Measurements from ENCODE around the gene FCN3. TPM values are rescaled to one million over a fixed set of nuclear protein-coding genes. Genes with fewer than 3 reads are reported as not detected.
"Not testable (repeated sequence)": the region's sequence is repeated elsewhere in the genome, so short reads cannot be mapped to it uniquely, and the experiment has no call there.

The FCN3 gene
- total RNA-seq, 4 donors from 2014 or later = 2.9 to 16.6 (median 10.5) TPM

DNA sequence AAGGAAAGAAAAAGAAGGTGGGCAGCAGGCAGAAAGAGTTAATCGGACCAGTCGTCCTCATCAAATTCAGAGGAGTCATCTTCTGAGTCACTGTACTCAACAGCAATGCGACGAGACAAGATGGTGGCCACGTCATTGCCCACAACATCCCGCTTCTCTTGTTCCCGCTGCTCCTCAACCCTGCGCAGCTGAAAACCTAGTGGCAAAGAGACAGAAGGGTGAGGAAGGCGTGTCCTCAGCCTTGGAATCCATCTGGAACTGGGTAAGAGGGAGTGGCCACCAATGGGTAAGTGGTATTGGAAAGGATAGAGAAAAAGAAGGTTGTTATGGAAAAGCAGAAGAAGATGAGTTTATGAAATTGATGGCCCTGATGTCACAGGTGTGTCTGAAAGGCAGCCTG is 33.5 kb upstream of the FCN3 start:
- WGBS = 91% methylated on average over 9 of the region's 9 CpGs
- H3K4me3 ChIP-seq = no peak overlapping the region
- H3K27me3 ChIP-seq = no peaks in the 10 kb centered on the region
- no peak for DNase-seq (ENCODE audit: extremely low spot score)
- peaks cover 41 to 46% (median 42%) of the 10 kb centered on the region in 4 donors for H3K4me1 ChIP-seq
- no peak overlapping the region for H3K27ac ChIP-seq (replicated peaks in 1 of 4)
- TF ChIP-seq POLR2A (IDR thresholded peaks at IDR 0.05; ENCODE audit: low read depth) (no peak), EP300 (IDR thresholded peaks at IDR 0.05) (no peak), POLR2AphosphoS5 (IDR thresholded peaks at IDR 0.05) (no peak)
- TF ChIP-seq, protein P1, sequence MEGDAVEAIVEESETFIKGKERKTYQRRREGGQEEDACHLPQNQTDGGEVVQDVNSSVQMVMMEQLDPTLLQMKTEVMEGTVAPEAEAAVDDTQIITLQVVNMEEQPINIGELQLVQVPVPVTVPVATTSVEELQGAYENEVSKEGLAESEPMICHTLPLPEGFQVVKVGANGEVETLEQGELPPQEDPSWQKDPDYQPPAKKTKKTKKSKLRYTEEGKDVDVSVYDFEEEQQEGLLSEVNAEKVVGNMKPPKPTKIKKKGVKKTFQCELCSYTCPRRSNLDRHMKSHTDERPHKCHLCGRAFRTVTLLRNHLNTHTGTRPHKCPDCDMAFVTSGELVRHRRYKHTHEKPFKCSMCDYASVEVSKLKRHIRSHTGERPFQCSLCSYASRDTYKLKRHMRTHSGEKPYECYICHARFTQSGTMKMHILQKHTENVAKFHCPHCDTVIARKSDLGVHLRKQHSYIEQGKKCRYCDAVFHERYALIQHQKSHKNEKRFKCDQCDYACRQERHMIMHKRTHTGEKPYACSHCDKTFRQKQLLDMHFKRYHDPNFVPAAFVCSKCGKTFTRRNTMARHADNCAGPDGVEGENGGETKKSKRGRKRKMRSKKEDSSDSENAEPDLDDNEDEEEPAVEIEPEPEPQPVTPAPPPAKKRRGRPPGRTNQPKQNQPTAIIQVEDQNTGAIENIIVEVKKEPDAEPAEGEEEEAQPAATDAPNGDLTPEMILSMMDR (IDR thresholded peaks at IDR 0.05) = no peak
- no peaks in the 10 kb centered on the region for H3K9me3 ChIP-seq
- peaks cover 48 to 73% (median 71%) of the 10 kb centered on the region in 4 donors for H3K36me3 ChIP-seq
- intact Hi-C loops (cut with DNase I) = no loop called here

DNA sequence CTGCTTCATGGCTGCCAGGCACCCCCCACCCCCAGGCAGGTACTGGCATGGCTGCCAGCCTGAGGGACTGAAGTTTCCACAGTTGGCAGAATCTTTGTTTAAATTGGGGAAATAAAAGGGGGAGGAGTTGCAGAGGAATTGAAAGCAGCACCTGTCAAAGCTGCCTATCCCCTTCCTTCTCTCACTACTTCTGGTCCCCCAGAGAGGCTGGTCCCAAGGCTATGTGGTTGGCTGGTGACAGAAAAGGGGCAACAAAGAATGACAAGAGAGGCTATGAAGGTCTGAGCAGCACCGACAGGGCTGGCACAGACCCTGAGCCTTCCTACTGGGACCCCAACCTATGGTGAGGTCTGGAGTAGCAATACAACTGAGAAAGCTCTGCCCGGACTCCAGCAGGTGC is 32.2 kb upstream of the FCN3 start:
- peaks cover 34 to 60% (median 57%) of the 10 kb centered on the region in 4 donors for H3K36me3 ChIP-seq
- H3K27ac ChIP-seq (replicated peaks in 1 of 4) = peak overlapping the region; percentile 73 to 79 (median 76)
- intact Hi-C loops (cut with DNase I); DNase-seq (ENCODE audit: extremely low spot score); H3K27me3 ChIP-seq; H3K9me3 ChIP-seq; H3K4me3 ChIP-seq: not testable (repeated sequence)
- WGBS = 68% methylated on average over 2 of the region's 2 CpGs
- H3K4me1 ChIP-seq = peaks cover 52 to 56% (median 52%) of the 10 kb centered on the region in 4 donors

DNA sequence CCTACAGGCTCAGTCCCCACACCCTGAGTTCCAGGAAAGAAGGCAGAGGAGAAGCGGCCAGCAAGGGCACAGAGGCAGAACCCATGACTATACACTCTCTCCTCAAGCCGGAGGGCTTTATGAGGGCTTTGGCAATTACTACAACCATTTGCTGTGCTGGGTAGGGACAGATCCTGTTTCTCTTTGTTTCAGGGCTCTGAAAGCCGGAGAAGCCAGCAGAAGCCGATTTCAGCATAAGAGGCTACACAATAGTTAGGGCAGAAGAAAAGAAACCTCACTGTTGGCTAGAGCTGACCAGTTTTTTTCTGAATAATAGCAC is 31.7 kb upstream of the FCN3 start:
- peaks cover 56 to 61% (median 57%) of the 10 kb centered on the region in 4 donors for H3K4me1 ChIP-seq
- H3K4me3 ChIP-seq = no peak overlapping the region
- DNase-seq (ENCODE audit: extremely low spot score) = no peak
- intact Hi-C loops (cut with DNase I) = no loop called here
- H3K36me3 ChIP-seq = peaks cover 31 to 55% (median 53%) of the 10 kb centered on the region in 4 donors
- H3K27ac ChIP-seq (replicated peaks in 1 of 4) = peak overlapping the region; percentile 73 to 79 (median 76)
- TF ChIP-seq EP300 (IDR thresholded peaks at IDR 0.05) = no peak
- TF ChIP-seq POLR2A (IDR thresholded peaks at IDR 0.05; ENCODE audit: low read depth) = no peak
- peak in 1 of 2 donors; percentile 18 for TF ChIP-seq POLR2AphosphoS5 (IDR thresholded peaks at IDR 0.05)
- H3K9me3 ChIP-seq = no peaks in the 10 kb centered on the region
- no peaks in the 10 kb centered on the region for H3K27me3 ChIP-seq
- 56% methylated on average over 4 of the region's 4 CpGs for WGBS

DNA sequence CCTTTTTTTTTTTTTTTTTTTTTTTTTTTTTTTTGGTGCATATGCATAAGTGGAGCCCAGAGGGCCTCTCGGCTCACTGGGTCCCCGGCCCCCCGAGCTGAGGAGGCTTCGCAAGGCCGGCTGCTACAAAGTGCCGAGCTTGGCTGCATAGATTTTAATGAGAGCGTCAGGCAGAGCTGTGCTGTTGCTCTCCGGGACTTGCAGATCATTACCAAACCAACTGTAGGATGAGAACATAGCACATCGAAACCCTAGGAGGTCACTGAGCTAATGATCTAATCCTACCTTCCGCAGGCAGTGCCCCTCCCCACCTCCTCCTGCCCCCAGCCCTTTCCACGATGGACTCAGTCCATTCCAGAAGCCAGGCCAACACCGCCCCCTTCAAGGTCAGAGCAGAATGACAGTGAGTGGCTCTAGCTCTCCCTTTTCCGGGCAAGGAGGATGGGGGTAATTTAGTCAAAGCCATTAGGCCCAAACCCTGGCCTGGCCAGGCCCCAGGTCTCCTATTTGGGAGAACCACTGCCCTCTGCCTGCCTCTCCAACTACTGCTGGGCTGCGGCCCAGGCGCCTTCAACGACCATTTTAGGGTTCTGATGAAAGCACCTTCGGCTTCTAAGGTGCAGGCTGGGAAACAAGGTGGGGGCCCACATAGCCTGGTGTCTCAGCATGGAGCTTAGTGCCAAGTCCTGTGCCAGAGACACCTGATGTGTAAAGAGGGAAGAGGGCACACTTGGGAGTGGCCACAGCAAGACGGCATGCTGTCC is 31.2 kb upstream of the FCN3 start:
- intact Hi-C loops (cut with DNase I); H3K4me3 ChIP-seq; DNase-seq (ENCODE audit: extremely low spot score); H3K9me3 ChIP-seq; H3K27me3 ChIP-seq: not testable (repeated sequence)
- TF ChIP-seq, protein P1 (IDR thresholded peaks at IDR 0.05) = peak; percentile 14 to 26 (median 16)
- 52% methylated on average over 6 of the region's 18 CpGs for WGBS
- peaks cover 25 to 50% (median 47%) of the 10 kb centered on the region in 4 donors for H3K36me3 ChIP-seq
- H3K4me1 ChIP-seq = peaks cover 60 to 66% (median 62%) of the 10 kb centered on the region in 4 donors
- peak overlapping the region; percentile 73 to 79 (median 76) for H3K27ac ChIP-seq (replicated peaks in 1 of 4)

DNA sequence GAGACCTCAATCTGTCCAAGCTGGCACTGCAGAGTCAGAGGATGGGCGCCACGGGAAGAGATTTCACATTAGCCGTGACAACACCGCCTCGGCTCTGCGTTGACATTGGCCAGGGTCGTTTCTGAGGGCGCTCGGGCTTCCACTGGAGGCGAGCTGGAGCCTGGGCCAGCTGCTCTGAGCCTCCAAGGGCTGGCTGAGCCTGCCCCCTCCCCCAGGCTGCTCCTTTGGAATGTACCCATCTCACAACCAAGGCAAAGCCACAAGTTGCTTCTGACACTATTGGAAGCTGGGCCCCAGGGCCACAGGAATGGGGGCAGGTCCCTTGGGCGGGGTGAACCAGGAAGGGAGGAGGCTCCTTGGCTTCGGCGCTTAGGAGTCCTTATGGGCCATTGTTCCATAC is 30.4 kb upstream of the FCN3 start:
- H3K4me1 ChIP-seq = peaks cover 64 to 73% (median 68%) of the 10 kb centered on the region in 4 donors
- no peak for DNase-seq (ENCODE audit: extremely low spot score)
- WGBS = 56% methylated on average over 13 of the region's 13 CpGs

DNA sequence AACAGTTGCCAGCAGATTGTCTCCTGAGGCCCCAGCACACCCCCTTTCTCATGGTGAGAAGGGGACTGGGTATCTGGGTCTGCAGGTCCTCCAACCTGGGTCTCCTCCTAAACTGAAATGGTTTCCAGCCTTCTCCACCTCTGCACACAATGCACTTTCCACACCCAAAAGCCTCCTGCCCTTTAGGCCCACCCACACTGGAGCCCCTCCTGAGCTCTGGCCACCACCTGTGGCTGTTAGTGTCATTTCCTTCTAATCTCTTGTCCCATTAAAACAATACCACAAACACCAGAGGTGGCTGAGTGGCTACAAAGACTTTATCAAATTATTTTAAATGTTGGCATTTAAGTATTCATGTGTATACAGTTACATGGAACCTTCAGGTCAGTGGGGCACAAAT is 29.3 kb upstream of the FCN3 start:
- Histone ChIP-seq H3K27ac (replicated peaks in 1 of 4) (peak overlapping the region; percentile 73 to 79 (median 76)), H3K4me1 (peaks cover 73 to 84% (median 79%) of the 10 kb centered on the region in 4 donors)
- intact Hi-C loops (cut with DNase I) = loop anchor here (5.0 kb wide), 1 partner anchor 203 kb away; no protein-coding TSS in a partner anchor

More for the DNA sequence above, 30.4 kb upstream of the FCN3 start:
- Histone ChIP-seq H3K9me3 (no peaks in the 10 kb centered on the region), H3K4me3 (no peak overlapping the region), H3K27ac (replicated peaks in 1 of 4) (peak overlapping the region; percentile 73 to 79 (median 76)), H3K36me3 (peaks cover 18 to 43% (median 40%) of the 10 kb centered on the region in 4 donors), H3K27me3 (no peaks in the 10 kb centered on the region)
- intact Hi-C loops (cut with DNase I) = no loop called here
- TF ChIP-seq POLR2AphosphoS5 (IDR thresholded peaks at IDR 0.05) (peak in 1 of 2 donors; percentile 23), EP300 (IDR thresholded peaks at IDR 0.05) (no peak)

More for the DNA sequence above, 29.3 kb upstream of the FCN3 start:
- Histone ChIP-seq H3K9me3 (no peaks in the 10 kb centered on the region), H3K4me3 (peak overlapping the region in 1 of 4 donors; percentile 7), H3K36me3 (peaks cover 9 to 31% (median 29%) of the 10 kb centered on the region in 4 donors), H3K27me3 (no peaks in the 10 kb centered on the region)
- DNase-seq (ENCODE audit: extremely low spot score) = no peak
- TF ChIP-seq, protein P1 (IDR thresholded peaks at IDR 0.05) = no peak
- TF ChIP-seq POLR2A (IDR thresholded peaks at IDR 0.05; ENCODE audit: low read depth) (no peak), EP300 (IDR thresholded peaks at IDR 0.05) (no peak), POLR2AphosphoS5 (IDR thresholded peaks at IDR 0.05) (no peak)
